OCI-LY7 (cell line): ENCODE results near the gene DTD2. TPM values are rescaled to one million over a fixed set of nuclear protein-coding genes. Genes with fewer than 3 reads are reported as not detected.
"Not testable (repeated sequence)": the region's sequence is repeated elsewhere in the genome, so short reads cannot be mapped to it uniquely, and the experiment has no call there.

Experiments
- BruUV-seq: library from RNA; stranded (reverse); fragments of 400-500 nt; replicated peaks from 2 replicates; lab custom pipeline; 2021; lab: Mats Ljungman, UMichigan
- CTCF ChIA-PET: fragments of 300-600 bp; sonication (Branson Sonifier 250); formaldehyde crosslinking; loops from one replicate; lab custom pipeline; 2022; ENCODE audit warnings: antibody characterized with exemption; ENCODE audit not compliant: unreplicated experiment; lab: Charles Lee
- POLR2A ChIA-PET: fragments of 300-600 bp; sonication (Branson Sonifier 250); formaldehyde crosslinking; loops from one replicate; lab custom pipeline; 2022; ENCODE audit warnings: antibody characterized with exemption; lab: Charles Lee
- DNase-seq: peaks from one replicate; pipeline ENCODE4 v3.0.0-alpha.2; 2015; ENCODE audit warnings: low spot score
- H2AFZ ChIP-seq: fragments of 200-600 bp; sonication (generic), shearing (Covaris generic); 2 replicates; pipeline ENCODE4 v1.6.1; 2014; ENCODE audit warnings: mild to moderate bottlenecking, antibody characterized with exemption, low read length, moderate library complexity
- H3K27ac ChIP-seq: fragments of 200-600 bp; sonication (generic); 2 replicates; pipeline ENCODE4 v1.5.1; 2014; ENCODE audit warnings: mixed run types, low read depth, mild to moderate bottlenecking, moderate library complexity, low read length, inconsistent platforms; ENCODE audit not compliant: poor library complexity, severe bottlenecking
- H3K36me3 ChIP-seq: fragments of 200-600 bp; sonication (generic); 2 replicates; pipeline ENCODE4 v1.6.1; 2014; ENCODE audit warnings: mild to moderate bottlenecking, antibody characterized with exemption, low read length, moderate library complexity, mixed read lengths; ENCODE audit not compliant: insufficient read depth
- H3K4me1 ChIP-seq: fragments of 200-600 bp; sonication (generic); 2 replicates; pipeline ENCODE4 v1.5.1; 2014; ENCODE audit warnings: mild to moderate bottlenecking, low read length; ENCODE audit not compliant: insufficient read depth, poor library complexity, severe bottlenecking
- H3K4me2 ChIP-seq: fragments of 200-600 bp; sonication (generic); 2 replicates; pipeline ENCODE4 v1.6.1; 2014; ENCODE audit warnings: mild to moderate bottlenecking, low read length
- H3K4me3 ChIP-seq: fragments of 200-600 bp; sonication (generic); 2 replicates; pipeline ENCODE4 v1.5.1; 2014; ENCODE audit warnings: mild to moderate bottlenecking, low read depth, low read length; ENCODE audit not compliant: poor library complexity, severe bottlenecking
- H3K79me2 ChIP-seq: fragments of 200-600 bp; sonication (generic); 2 replicates; pipeline ENCODE4 v1.6.1; 2016; ENCODE audit warnings: low read depth, mild to moderate bottlenecking, low read length, moderate library complexity, mixed read lengths; ENCODE audit not compliant: insufficient read depth
- H3K9me2 ChIP-seq: fragments of 200-600 bp; sonication (generic); 2 replicates; pipeline ENCODE4 v1.6.1; 2016; ENCODE audit warnings: mild to moderate bottlenecking, low read length, mixed read lengths; ENCODE audit not compliant: insufficient read depth
- H3K9me3 ChIP-seq: fragments of 200-600 bp; sonication (generic); 2 replicates; pipeline ENCODE4 v1.6.1; 2014; ENCODE audit warnings: mild to moderate bottlenecking, mixed run types, low read length, mixed read lengths
- H4K20me1 ChIP-seq: fragments of 200-600 bp; sonication (generic); 2 replicates; pipeline ENCODE4 v1.6.1; 2014; ENCODE audit warnings: mild to moderate bottlenecking, antibody characterized with exemption, low read length, moderate library complexity, mixed read lengths; ENCODE audit not compliant: insufficient read depth
- EZH2phosphoT487 ChIP-seq: fragments of 200-600 bp; sonication (generic); IDR thresholded peaks from 2 replicates; pipeline ENCODE4 v1.6.1; 2018; ENCODE audit warnings: low read depth, borderline replicate concordance, mild to moderate bottlenecking, mixed run types, antibody characterized with exemption, low read length, moderate library complexity, mixed read lengths
- intact Hi-C: fragments of 100-400 bp; cut with micrococcal nuclease; formaldehyde crosslinking; loops from one replicate; pipeline ENCODE4 v1.10.0; 2022; ENCODE audit not compliant: unreplicated experiment
- total RNA-seq, 2 experiments: library from RNA; depleted of rRNA in 1 of 2; stranded (reverse); fragments of >200 nt in 1 of 2; shearing (Covaris generic) in 1 of 2; gene quantifications; 2 replicates each; pipeline ENCODE4 v1.2.3, GENCODE V29; 2014 to 2022
- TF ChIP-seq, protein P1 (sequence below): fragments of 200-600 bp; sonication (generic); conservative IDR thresholded peaks from 2 replicates; pipeline ENCODE4 v1.5.1; 2014; ENCODE audit warnings: mild to moderate bottlenecking, antibody characterized with exemption, low read length, moderate library complexity, mixed read lengths

DTD2 gene
- total RNA-seq, 2 experiments from 2014 or later, result 29.2 to 48.9 TPM

DNA sequence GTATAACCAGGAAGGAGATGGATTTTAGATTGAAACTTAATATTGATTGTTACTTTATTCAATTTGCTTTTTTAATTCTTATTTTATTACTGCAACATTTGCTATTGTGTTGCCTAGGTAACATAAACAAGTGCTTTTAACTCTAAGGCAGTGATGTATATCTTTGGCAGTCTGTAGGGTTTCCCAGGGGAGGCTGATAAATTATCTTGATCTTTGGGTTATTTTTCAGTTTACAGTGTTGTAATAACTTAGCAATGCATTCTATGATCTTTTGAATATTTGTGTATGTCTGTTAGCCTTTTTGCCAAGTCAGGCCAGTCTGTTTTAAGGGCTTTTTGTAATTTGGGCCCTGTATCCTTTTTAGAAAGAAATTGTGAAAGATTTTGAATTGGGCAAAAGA is 7.8 kb upstream of the DTD2 start:
- Histone ChIP-seq H3K9me2 (no peaks in the 10 kb centered on the region), H3K27ac (no peak overlapping the region), H2AFZ (no peak overlapping the region), H3K4me3 (no peak overlapping the region), H3K4me2 (no peak overlapping the region), H3K79me2 (no peaks in the 10 kb centered on the region), H3K4me1 (no peaks in the 10 kb centered on the region), H3K36me3 (no peaks in the 10 kb centered on the region), H3K9me3 (no peaks in the 10 kb centered on the region), H4K20me1 (no peaks in the 10 kb centered on the region)
- DNase-seq, result no peak
- TF ChIP-seq, protein P1, sequence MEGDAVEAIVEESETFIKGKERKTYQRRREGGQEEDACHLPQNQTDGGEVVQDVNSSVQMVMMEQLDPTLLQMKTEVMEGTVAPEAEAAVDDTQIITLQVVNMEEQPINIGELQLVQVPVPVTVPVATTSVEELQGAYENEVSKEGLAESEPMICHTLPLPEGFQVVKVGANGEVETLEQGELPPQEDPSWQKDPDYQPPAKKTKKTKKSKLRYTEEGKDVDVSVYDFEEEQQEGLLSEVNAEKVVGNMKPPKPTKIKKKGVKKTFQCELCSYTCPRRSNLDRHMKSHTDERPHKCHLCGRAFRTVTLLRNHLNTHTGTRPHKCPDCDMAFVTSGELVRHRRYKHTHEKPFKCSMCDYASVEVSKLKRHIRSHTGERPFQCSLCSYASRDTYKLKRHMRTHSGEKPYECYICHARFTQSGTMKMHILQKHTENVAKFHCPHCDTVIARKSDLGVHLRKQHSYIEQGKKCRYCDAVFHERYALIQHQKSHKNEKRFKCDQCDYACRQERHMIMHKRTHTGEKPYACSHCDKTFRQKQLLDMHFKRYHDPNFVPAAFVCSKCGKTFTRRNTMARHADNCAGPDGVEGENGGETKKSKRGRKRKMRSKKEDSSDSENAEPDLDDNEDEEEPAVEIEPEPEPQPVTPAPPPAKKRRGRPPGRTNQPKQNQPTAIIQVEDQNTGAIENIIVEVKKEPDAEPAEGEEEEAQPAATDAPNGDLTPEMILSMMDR, result no peak
- TF ChIP-seq EZH2phosphoT487, result no peak
- CTCF ChIA-PET, result no interaction called here
- POLR2A ChIA-PET, result interaction anchor here (1.4 kb wide), 1 partner anchor 11 kb away, joined by 3 read pairs; no protein-coding TSS in a partner anchor
- intact Hi-C loops, result no loop called here
- BruUV-seq, result no TSS peak

DNA sequence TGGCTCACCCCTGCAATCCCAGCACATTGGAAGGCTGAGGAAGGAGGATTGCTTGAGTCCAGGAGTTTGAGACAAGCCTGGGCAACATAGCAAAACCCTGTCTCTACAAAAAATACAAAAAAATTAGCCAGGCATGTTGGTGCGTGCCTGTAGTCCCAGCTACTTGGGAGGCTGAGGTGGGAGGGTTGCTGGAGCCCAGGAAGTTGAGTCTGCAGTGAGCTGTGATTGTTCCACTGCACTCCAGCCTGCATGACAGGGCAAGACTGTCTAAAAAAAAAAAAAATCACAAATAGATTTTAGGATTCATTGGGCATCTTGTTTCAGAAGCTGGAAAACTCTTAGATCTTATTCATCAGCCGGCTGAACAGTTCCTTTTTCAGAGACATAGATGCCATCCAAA is 5.1 kb upstream of the DTD2 start:
- H2AFZ ChIP-seq, result 0 out of 2 replicates have a peak overlapping the region, but pooled peaks have one; percentile 23
- BruUV-seq, H3K4me1 ChIP-seq, CTCF ChIA-PET, H3K9me2 ChIP-seq, intact Hi-C loops, H3K79me2 ChIP-seq, H4K20me1 ChIP-seq, H3K36me3 ChIP-seq, H3K4me3 ChIP-seq, H3K27ac ChIP-seq, DNase-seq, H3K9me3 ChIP-seq, H3K4me2 ChIP-seq: not testable (repeated sequence)
- POLR2A ChIA-PET, result interaction anchor here (0.6 to 0.7 kb wide), 2 partner anchors 58 to 148 kb away, joined by 3 read pairs; no protein-coding TSS in a partner anchor

DNA sequence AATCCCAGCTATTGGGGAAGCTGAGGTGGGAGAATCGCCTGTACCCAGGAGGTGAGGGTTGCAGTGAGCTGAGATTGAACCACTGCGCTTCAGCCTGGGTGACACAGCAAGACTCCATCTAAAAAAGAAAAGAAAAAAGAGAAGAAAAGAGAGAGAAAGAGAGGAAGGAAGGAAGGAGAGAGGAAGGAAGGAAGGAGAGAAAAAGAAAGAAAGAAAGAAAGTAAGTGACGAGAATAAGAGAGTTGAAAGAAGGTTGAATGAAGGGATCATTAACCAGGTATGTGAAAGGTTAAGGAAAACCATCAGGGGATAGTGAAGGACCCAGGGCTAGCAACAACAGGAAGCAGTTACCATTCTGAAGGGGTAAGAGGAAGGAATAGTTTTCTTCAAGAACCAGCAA is 4.2 kb upstream of the DTD2 start:
- no peak overlapping the region for H3K27ac ChIP-seq
- H3K4me1 ChIP-seq, result peaks cover 10% of the 10 kb centered on the region
- H3K4me3 ChIP-seq, result no peak overlapping the region
- H2AFZ ChIP-seq, result peak overlapping the region; percentile 16; the same call in 1 of the 2 replicates
- no peaks in the 10 kb centered on the region for H3K36me3 ChIP-seq
- intact Hi-C loops, result no loop called here
- H3K9me3 ChIP-seq, result no peaks in the 10 kb centered on the region
- H3K9me2 ChIP-seq, result no peaks in the 10 kb centered on the region
- ChIA-PET POLR2A (no interaction called here), CTCF (no interaction called here)
- no peaks in the 10 kb centered on the region for H4K20me1 ChIP-seq
- TF ChIP-seq, protein P1, result no peak
- TF ChIP-seq EZH2phosphoT487, result no peak
- BruUV-seq, result no TSS peak
- DNase-seq, result peak; percentile 3
- H3K4me2 ChIP-seq, result no peak overlapping the region
- peaks cover 4% of the 10 kb centered on the region; the same call in 1 of the 2 replicates for H3K79me2 ChIP-seq
